Central memory CD8-positive, alpha-beta T cell (primary cell): ENCODE results near the gene MARCHF6.
"Not testable (repeated sequence)": the region's sequence is repeated elsewhere in the genome, so short reads cannot be mapped to it uniquely, and the experiment has no call there.

Source experiments
- ATAC-seq: fragments of 150-1000 bp; cut with Tn5 transposase; replicated peaks from 2 replicates; pipeline ENCODE4 v1.10.0; 2022; ENCODE audit warnings: mild to moderate bottlenecking, moderate FRiP score, moderate number of reproducible peaks; ENCODE audit not compliant: poor library complexity, severe bottlenecking; ENCODE audit errors: extremely low read depth
- DNase-seq, 2 donors: peaks; one replicate each; pipeline ENCODE4 v3.0.0; 2021; ENCODE audit warnings: low spot score in 2 of 2
- H3K27ac Mint-ChIP-seq: one replicate; pipeline ENCODE4 v1.8.0; 2022; ENCODE audit warnings: low read depth, mild to moderate bottlenecking, moderate library complexity, mixed read lengths
- H3K27me3 Mint-ChIP-seq: one replicate; pipeline ENCODE4 v1.8.0; 2022; ENCODE audit warnings: mixed read lengths
- H3K36me3 Mint-ChIP-seq: one replicate; pipeline ENCODE4 v1.8.0; 2022; ENCODE audit warnings: mild to moderate bottlenecking, moderate library complexity, mixed read lengths; ENCODE audit not compliant: insufficient read depth
- H3K4me1 Mint-ChIP-seq: one replicate; pipeline ENCODE4 v1.8.0; 2022; ENCODE audit warnings: mixed read lengths
- H3K4me3 Mint-ChIP-seq: one replicate; pipeline ENCODE4 v1.8.0; 2022; ENCODE audit warnings: mild to moderate bottlenecking, moderate library complexity, mixed read lengths
- H3K9me3 Mint-ChIP-seq: one replicate; pipeline ENCODE4 v1.8.0; 2022; ENCODE audit warnings: mixed read lengths

MARCHF6 gene

GRCh38 chr5:10331341-10331796 is 22.1 kb upstream of the MARCHF6 start:
- no peak for ATAC-seq
- Mint-ChIP-seq H3K27ac (no peak overlapping the region), H3K9me3 (no peaks in the 10 kb centered on the region), H3K36me3 (no peaks in the 10 kb centered on the region), H3K4me3 (no peak overlapping the region), H3K4me1 (peaks cover 9% of the 10 kb centered on the region), H3K27me3 (peaks cover 55% of the 10 kb centered on the region)
- DNase-seq = no peak

DNA sequence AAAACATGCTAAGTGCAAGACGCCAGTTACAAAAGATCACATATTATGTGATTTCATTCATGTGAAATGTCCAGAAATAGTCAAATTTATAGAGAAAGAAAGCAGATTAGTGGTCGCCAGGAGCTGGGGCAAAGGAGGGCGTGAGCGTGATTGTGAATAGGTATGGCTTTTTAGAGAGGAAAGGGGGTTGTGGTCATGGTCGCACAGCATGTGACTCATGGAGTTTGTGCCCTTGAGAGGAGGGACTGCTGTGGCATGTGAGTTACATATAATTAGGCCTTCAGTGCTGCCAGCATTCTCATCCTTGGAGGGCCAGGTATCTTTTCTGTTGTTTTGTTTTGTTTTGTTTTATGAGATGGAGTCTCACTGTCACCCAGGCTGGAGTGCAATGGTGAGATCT is 21.2 kb upstream of the MARCHF6 start:
- Mint-ChIP-seq H3K9me3 (no peaks in the 10 kb centered on the region), H3K4me3 (no peak overlapping the region)

GRCh38 chr5:10333154-10334006 is 20.1 kb upstream of the MARCHF6 start:
- Mint-ChIP-seq H3K36me3 (no peaks in the 10 kb centered on the region), H3K4me1 (peaks cover 9% of the 10 kb centered on the region), H3K9me3 (no peaks in the 10 kb centered on the region), H3K27me3 (peaks cover 55% of the 10 kb centered on the region), H3K4me3 (peak overlapping the region; percentile 83), H3K27ac (no peak overlapping the region)
- ATAC-seq (peak; percentile 36), DNase-seq (peak in 1 of 2 donors; percentile 9)

More for the DNA sequence above, 21.2 kb upstream of the MARCHF6 start:
- Mint-ChIP-seq H3K27ac (no peak overlapping the region), H3K27me3 (peaks cover 55% of the 10 kb centered on the region), H3K36me3 (no peaks in the 10 kb centered on the region), H3K4me1 (peaks cover 9% of the 10 kb centered on the region)
- no peak for ATAC-seq
- no peak for DNase-seq

DNA sequence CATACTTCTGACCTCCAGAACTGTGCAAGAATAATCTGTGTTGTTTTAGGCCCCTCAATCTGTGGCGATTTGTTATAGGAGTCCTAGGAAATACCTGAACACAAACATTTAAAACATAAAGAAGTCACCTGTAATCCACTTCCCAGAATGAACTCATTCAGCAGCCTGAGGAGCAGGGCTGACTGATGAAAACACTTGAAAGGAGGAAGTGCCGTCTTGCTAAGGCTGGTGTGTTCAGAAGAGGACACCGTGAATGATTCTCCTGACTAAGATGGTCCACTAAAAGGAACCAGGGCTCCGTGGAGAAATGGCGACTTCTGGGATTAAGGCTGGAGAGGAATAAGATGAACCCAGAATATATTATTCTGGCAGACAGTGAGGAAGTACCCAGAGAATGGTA is 18.7 kb upstream of the MARCHF6 start:
- DNase-seq (peak in 1 of 2 donors; percentile 4), ATAC-seq (no peak)
- H3K36me3 Mint-ChIP-seq = no peaks in the 10 kb centered on the region
- peaks cover 55% of the 10 kb centered on the region for H3K27me3 Mint-ChIP-seq
- no peaks in the 10 kb centered on the region for H3K9me3 Mint-ChIP-seq
- no peak overlapping the region for H3K27ac Mint-ChIP-seq
- H3K4me3 Mint-ChIP-seq = no peak overlapping the region
- H3K4me1 Mint-ChIP-seq = peaks cover 9% of the 10 kb centered on the region

GRCh38 chr5:10335711-10336470 is 17.6 kb upstream of the MARCHF6 start:
- Mint-ChIP-seq H3K4me1 (peaks cover 9% of the 10 kb centered on the region), H3K4me3 (no peak overlapping the region), H3K9me3 (no peaks in the 10 kb centered on the region), H3K27ac (no peak overlapping the region), H3K27me3 (peaks cover 50% of the 10 kb centered on the region), H3K36me3 (no peaks in the 10 kb centered on the region)
- ATAC-seq = no peak
- DNase-seq = no peak

DNA sequence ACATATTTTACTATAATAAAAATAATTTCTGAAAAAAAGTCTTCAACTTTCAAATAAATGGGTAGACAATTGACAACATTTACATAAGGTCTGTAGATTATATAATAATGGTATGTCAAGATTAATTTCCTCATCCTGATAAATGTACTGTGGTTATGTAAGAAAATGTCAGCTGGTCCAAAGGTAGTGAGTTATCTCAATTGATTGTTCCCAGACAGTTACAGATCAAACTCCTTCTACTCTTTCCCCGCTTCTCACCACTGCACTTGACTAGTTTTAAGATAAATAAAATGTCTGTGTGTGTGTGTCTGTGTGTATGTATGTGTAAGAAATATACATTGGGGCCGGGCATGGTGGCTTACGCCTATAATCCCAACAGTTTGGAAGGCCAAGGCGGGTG is 16.4 kb upstream of the MARCHF6 start:
- Mint-ChIP-seq H3K4me3 (no peak overlapping the region), H3K27me3 (peaks cover 38% of the 10 kb centered on the region)
- ATAC-seq = no peak

DNA sequence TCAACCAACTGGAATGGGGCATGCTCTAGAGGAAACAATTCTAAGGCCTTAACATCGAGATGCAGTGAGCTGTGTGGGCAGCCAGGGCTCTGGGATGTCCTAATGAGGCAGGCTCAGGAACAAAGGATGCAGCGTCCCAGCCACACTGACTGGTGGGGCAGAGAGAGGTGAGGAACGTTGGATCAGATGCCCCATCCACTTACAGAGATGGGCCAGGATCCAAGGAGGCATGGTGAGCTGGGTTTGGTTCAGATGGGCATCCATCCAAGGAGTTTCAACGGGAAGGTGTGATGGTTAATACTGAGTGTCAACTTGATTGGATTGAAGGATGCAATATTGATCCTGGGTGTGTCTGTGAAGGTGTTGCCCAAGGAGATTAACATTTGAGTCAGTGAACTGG is 15.5 kb upstream of the MARCHF6 start:
- DNase-seq (no peak), ATAC-seq (no peak)
- H3K27ac Mint-ChIP-seq = no peak overlapping the region
- H3K9me3 Mint-ChIP-seq = no peaks in the 10 kb centered on the region
- peaks cover 30% of the 10 kb centered on the region for H3K27me3 Mint-ChIP-seq
- no peak overlapping the region for H3K4me3 Mint-ChIP-seq
- H3K4me1 Mint-ChIP-seq = peaks cover 7% of the 10 kb centered on the region
- no peaks in the 10 kb centered on the region for H3K36me3 Mint-ChIP-seq

More for the DNA sequence above, 16.4 kb upstream of the MARCHF6 start:
- Mint-ChIP-seq H3K27ac (no peak overlapping the region), H3K36me3 (no peaks in the 10 kb centered on the region), H3K4me1 (peaks cover 9% of the 10 kb centered on the region), H3K9me3 (no peaks in the 10 kb centered on the region)
- no peak for DNase-seq

DNA sequence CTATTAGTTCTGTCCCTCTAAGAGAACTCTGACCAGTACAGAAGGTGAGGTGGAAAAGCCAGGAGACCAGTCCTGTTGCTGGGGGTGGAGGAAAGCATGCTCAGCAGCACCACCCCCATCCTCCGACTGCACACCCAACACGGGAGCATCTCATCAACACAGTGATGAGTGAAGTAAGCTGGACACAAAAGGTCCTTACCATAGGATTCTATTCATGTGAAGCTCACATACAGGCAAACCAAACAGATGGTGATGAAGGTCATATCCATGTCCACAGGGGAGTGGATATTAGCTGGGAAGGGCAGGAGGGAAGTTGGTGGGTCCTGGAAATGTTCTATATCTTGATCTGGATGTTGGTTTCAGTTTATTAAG is 14.8 kb upstream of the MARCHF6 start:
- no peak for ATAC-seq
- Mint-ChIP-seq H3K27ac (no peak overlapping the region), H3K27me3 (peaks cover 23% of the 10 kb centered on the region), H3K9me3 (no peaks in the 10 kb centered on the region), H3K36me3 (no peaks in the 10 kb centered on the region), H3K4me3 (no peak overlapping the region), H3K4me1 (peaks cover under 1% of the 10 kb centered on the region)
- no peak for DNase-seq

DNA sequence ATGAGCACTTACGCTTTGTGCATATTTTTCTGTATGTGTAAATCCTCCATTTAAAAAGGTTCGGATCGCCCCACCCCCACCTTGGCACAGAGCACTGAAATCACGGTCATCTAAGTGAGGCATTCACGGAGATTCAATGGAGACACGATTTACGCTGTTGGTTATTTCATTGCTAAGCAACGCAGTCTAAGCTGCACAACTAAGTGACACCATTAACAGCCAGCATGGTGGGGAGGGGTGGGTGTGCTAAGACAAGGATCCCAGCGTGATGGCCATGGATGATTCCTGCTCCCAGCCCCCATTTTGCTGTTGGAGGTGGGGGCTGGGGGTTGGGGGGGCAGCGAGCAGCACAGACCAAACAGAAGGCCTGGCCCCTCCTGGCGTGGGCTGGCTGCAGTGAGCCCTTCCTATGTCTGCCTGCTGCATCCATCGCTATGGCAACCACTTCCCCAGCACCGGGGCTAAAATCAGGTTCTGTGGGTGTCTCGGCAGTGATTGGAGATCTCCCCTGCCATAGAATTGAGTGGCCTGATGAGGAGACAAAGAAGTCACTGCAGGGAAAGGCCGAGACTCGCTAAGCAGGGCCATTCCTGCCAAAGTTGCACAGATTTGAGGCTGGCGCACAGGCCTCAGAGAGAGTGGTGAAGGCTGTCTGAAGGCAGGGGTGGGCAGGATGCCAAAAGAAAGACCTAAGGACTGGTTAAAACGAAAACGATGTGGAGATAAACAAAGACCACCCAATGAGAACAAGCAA is 14.3 kb upstream of the MARCHF6 start:
- no peaks in the 10 kb centered on the region for H3K4me1 Mint-ChIP-seq
- H3K27me3 Mint-ChIP-seq = peaks cover 17% of the 10 kb centered on the region
- DNase-seq = no peak
- H3K4me3 Mint-ChIP-seq = no peak overlapping the region
- no peaks in the 10 kb centered on the region for H3K9me3 Mint-ChIP-seq
- no peaks in the 10 kb centered on the region for H3K36me3 Mint-ChIP-seq
- H3K27ac Mint-ChIP-seq = no peak overlapping the region
- no peak for ATAC-seq

GRCh38 chr5:10339958-10340357 is 13.5 kb upstream of the MARCHF6 start:
- Mint-ChIP-seq H3K27me3 (peaks cover 10% of the 10 kb centered on the region), H3K4me3 (no peak overlapping the region), H3K36me3 (no peaks in the 10 kb centered on the region), H3K4me1 (no peaks in the 10 kb centered on the region), H3K27ac (no peak overlapping the region), H3K9me3 (no peaks in the 10 kb centered on the region)
- no peak for DNase-seq
- no peak for ATAC-seq

DNA sequence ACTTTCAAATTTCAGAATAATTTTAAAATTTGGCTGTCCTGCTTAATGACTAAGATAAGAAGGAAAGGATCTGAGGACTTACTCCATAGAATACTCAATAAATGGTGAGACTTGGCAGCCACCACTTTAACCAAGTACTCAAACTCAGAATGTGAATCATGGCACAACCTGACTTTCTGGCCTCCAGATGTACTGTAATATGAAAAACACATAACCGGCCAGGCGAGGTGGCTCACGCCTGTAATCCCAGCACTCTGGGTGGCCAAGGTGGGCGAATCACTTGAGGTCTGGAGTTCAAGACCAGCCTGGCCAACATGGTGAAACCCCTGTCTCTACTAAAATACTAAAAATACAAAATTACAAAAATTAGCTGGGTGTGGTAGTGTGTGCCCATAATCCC is 10.0 kb upstream of the MARCHF6 start:
- no peaks in the 10 kb centered on the region for H3K27me3 Mint-ChIP-seq
- DNase-seq (no peak), ATAC-seq (no peak)
- H3K9me3 Mint-ChIP-seq = no peaks in the 10 kb centered on the region
- H3K27ac Mint-ChIP-seq = no peak overlapping the region
- no peaks in the 10 kb centered on the region for H3K36me3 Mint-ChIP-seq
- no peak overlapping the region for H3K4me3 Mint-ChIP-seq
- no peaks in the 10 kb centered on the region for H3K4me1 Mint-ChIP-seq

DNA sequence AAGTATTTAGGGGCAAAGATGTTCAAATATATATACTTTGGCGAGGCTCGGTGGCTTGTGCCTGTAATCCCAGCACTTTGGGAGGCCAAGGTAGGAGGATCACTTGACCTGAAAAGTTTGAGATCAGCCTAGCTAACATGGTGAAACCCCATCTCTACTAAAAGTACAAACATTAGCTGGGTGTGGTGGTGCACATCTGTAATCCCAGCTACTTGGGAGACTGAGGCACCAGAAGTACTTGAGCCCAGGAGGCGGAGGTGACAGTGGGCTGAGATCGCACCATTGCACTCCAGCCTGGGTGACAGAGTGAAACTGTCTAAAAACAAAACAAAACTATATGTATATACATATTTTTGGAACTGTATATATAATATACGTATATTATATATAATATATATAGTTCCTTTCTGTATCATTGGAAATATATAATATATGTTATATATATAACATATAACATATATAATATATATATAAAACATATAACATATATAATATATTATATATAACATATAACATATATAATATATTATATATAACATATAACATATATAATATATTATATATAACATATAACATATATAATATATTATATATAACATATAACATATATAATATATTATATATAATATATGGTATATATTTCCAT is 8.9 kb upstream of the MARCHF6 start:
- not testable (repeated sequence) for H3K36me3 Mint-ChIP-seq, ATAC-seq, H3K27ac Mint-ChIP-seq, H3K4me3 Mint-ChIP-seq, DNase-seq, H3K9me3 Mint-ChIP-seq, H3K4me1 Mint-ChIP-seq, H3K27me3 Mint-ChIP-seq
